K562 (cell line): Measurements from ENCODE around the gene GYG2. TPM values are rescaled to one million over a fixed set of nuclear protein-coding genes. Genes with fewer than 3 reads are reported as not detected.

Experiments
- ATAC-seq: fragments of 200-7000 bp; cut with Tn5 transposase; 3 replicates; pipeline ENCODE4 v1.9.1; 2020; ENCODE audit warnings: moderate library complexity
- BruUV-seq: library from RNA; stranded (reverse); fragments of 400-500 nt; replicated peaks from 2 replicates; lab custom pipeline; 2021; lab: Mats Ljungman, UMichigan
- CTCF ChIA-PET: fragments of 300-600 bp; formaldehyde crosslinking; extraction: SDS; loops from one replicate; lab custom pipeline; 2021; ENCODE audit warnings: low intra/inter-chr PET ratio; lab: Yijun Ruan, JAX
- POLR2A ChIA-PET: fragments of 300-600, 350-650 bp; sonication (Branson Sonifier 250); formaldehyde crosslinking; extraction: SDS; loops from one replicate; lab custom pipeline; 2021; ENCODE audit warnings: antibody characterized with exemption, inconsistent platforms; lab: Yijun Ruan, JAX
- DNase-seq, 4 experiments: peaks; one replicate each; pipeline versions ENCODE4 v3.0.0 to v3.0.0-alpha.2; 2011 to 2018; ENCODE audit warnings: low spot score in 3 of 4, mixed read lengths in 3 of 4; ENCODE audit errors: extremely low read depth in 1 of 4
- FAIRE-seq: peaks from 2 replicates; lab custom pipeline; 2011; peaks lifted over from hg19 to GRCh38; lab: Jason Lieb, UNC
- H2AFZ ChIP-seq: 2 replicates; pipeline ENCODE4 v1.6.0; 2011; ENCODE audit warnings: low read depth, low read length, control low read depth, inconsistent platforms
- H3K27ac ChIP-seq: fragments of 200-600 bp; 3 replicates; pipeline ENCODE4 v1.8.0; 2011; ENCODE audit warnings: low read depth, mild to moderate bottlenecking, control low read depth, inconsistent platforms, low read length, moderate library complexity, mixed read lengths; ENCODE audit errors: extremely low read depth
- H3K27me3 ChIP-seq, 2 experiments: fragments of 300-600 bp in 1 of 2; 2 replicates in 1 of 2; 3 replicates in 1 of 2; pipeline versions ENCODE4 v1.6.0 to v1.8.0; 2011; ENCODE audit warnings: inconsistent platforms in 2 of 2, low read length in 2 of 2, mild to moderate bottlenecking in 1 of 2, mixed read lengths in 1 of 2, moderate library complexity in 1 of 2; ENCODE audit not compliant: control insufficient read depth in 2 of 2, insufficient read depth in 2 of 2
- H3K36me3 ChIP-seq: fragments of 300-600 bp; 3 replicates; pipeline ENCODE4 v1.8.0; 2011; ENCODE audit warnings: mild to moderate bottlenecking, low read length, inconsistent platforms; ENCODE audit not compliant: control insufficient read depth, insufficient read depth
- H3K4me1 ChIP-seq, 2 experiments: fragments of 200-600 bp in 1 of 2; replicated peaks in 1 of 2; 2 replicates in 1 of 2; 3 replicates in 1 of 2; pipeline versions ENCODE4 v1.5.1 to v1.8.0; 2011; ENCODE audit warnings: inconsistent platforms in 2 of 2, low read length in 2 of 2, mild to moderate bottlenecking in 1 of 2, mixed read lengths in 1 of 2, moderate library complexity in 1 of 2; ENCODE audit not compliant: control insufficient read depth in 2 of 2, insufficient read depth in 2 of 2
- H3K4me2 ChIP-seq: 2 replicates; pipeline ENCODE4 v1.6.1; 2011; ENCODE audit warnings: low read length, control low read depth, inconsistent platforms, mixed read lengths; ENCODE audit not compliant: insufficient read depth
- H3K4me3 ChIP-seq: fragments of 200-600 bp; sonication (generic), shearing (Covaris generic); 2 replicates; pipeline ENCODE4 v1.5.1; 2016; ENCODE audit warnings: control low read depth, inconsistent platforms
- H3K79me2 ChIP-seq: fragments of 200-600 bp; 3 replicates; pipeline ENCODE4 v1.8.0; 2011; ENCODE audit warnings: low read length, inconsistent platforms; ENCODE audit not compliant: control insufficient read depth, insufficient read depth
- H3K9ac ChIP-seq, 2 experiments: 2 replicates each; pipeline versions ENCODE4 v1.6.0 to v1.6.1; 2011; ENCODE audit warnings: low read depth in 2 of 2, low read length in 2 of 2, control low read depth in 1 of 2, inconsistent platforms in 1 of 2, mild to moderate bottlenecking in 1 of 2, mixed read lengths in 1 of 2; ENCODE audit not compliant: insufficient read depth in 1 of 2
- H3K9me1 ChIP-seq: one replicate; pipeline ENCODE4 v1.6.0; 2011; ENCODE audit warnings: inconsistent platforms, mild to moderate bottlenecking, low read length, moderate library complexity; ENCODE audit not compliant: control insufficient read depth, insufficient read depth
- H3K9me3 ChIP-seq: replicated peaks from 2 replicates; pipeline ENCODE4 v1.5.1; 2011; ENCODE audit warnings: low read depth, low read length, inconsistent platforms; ENCODE audit not compliant: control insufficient read depth, insufficient read depth
- H4K20me1 ChIP-seq: replicated peaks from 2 replicates; pipeline ENCODE4 v1.6.1; 2011; ENCODE audit warnings: low read length, inconsistent platforms, mixed read lengths; ENCODE audit not compliant: control insufficient read depth, insufficient read depth
- CBFB ChIP-seq: sonication (generic); formaldehyde crosslinking; IDR thresholded peaks from 2 replicates; pipeline ENCODE4 v1.4.0; 2020; ENCODE audit warnings: mild to moderate bottlenecking, missing genetic modification reagents
- COPS2 ChIP-seq: fragments of 450-650 bp; conservative IDR thresholded peaks from 2 replicates; pipeline ENCODE4 v1.6.1; 2016; ENCODE audit warnings: mild to moderate bottlenecking, moderate library complexity
- MCM5 ChIP-seq: fragments of 450-650 bp; IDR thresholded peaks from 2 replicates; pipeline ENCODE4 v1.6.1; 2016; ENCODE audit warnings: low read depth
- PTRF ChIP-seq: fragments of 450-650 bp; IDR thresholded peaks from 2 replicates; pipeline ENCODE4 v1.6.1; 2016; ENCODE audit warnings: mild to moderate bottlenecking, missing genetic modification characterization, missing compliant biosample characterization
- RBM17 ChIP-seq: fragments of 200-400 bp; formaldehyde crosslinking; IDR thresholded peaks from 2 replicates; pipeline ENCODE4 v1.6.1; 2017; ENCODE audit warnings: low read depth, mild to moderate bottlenecking, low read length, borderline replicate concordance
- STAT5B ChIP-seq: fragments of 250-450 bp; sonication (Bioruptor Pico); IDR thresholded peaks from 2 replicates; pipeline ENCODE4 v1.8.0; 2021; ENCODE audit warnings: mild to moderate bottlenecking, inconsistent platforms
- ZNF133 ChIP-seq: fragments of 250-450 bp; sonication (Bioruptor Pico); IDR thresholded peaks from 2 replicates; pipeline ENCODE4 v1.4.0; 2020; ENCODE audit warnings: mild to moderate bottlenecking
- ZNF584 ChIP-seq: fragments of 200-800 bp; sonication (Bioruptor generic); IDR thresholded peaks from 2 replicates; pipeline ENCODE4 v1.6.1; 2016; ENCODE audit warnings: low read depth, mild to moderate bottlenecking, missing genetic modification characterization, missing compliant biosample characterization
- WGBS: fragments of 100-300 bp; shearing (Covaris generic); methylation state at CpG from one replicate; pipeline ENCODE4 v1.1.6; 2016; ENCODE audit warnings: low coverage, mixed read lengths; ENCODE audit not compliant: insufficient coverage; ENCODE audit errors: missing lambda C conversion rate; 5-methylcytosine and 5-hydroxymethylcytosine counted together
- in situ Hi-C: fragments of 300-500 bp; cut with MboI; formaldehyde crosslinking; loops from 4 replicates; pipeline ENCODE4 v1.15.0; 2018; ENCODE audit warnings: inconsistent platforms, mixed read lengths
- intact Hi-C: fragments of 100-400 bp; cut with micrococcal nuclease; formaldehyde crosslinking; loops from 2 replicates; pipeline ENCODE4 v1.14.2; 2022
- polyA plus RNA-seq, 8 experiments: library from polyadenylated mRNA; depleted of rRNA in 4 of 8; stranded (reverse) in 5 of 8; unstranded in 3 of 8; fragments of >200 nt; fragmentation: Nextera tagmentation in 2 of 8; fragmentation: Illumina TruSeq in 1 of 8; extraction: Ambion mirVana in 2 of 8; extraction: Trizol in 1 of 8; gene quantifications; 2 replicates each; pipeline versions ENCODE4 v1.2.1 to v1.2.3, GENCODE V29; 2011 to 2014; ENCODE audit warnings: inconsistent platforms in 1 of 8, missing spikeins in 1 of 8
- total RNA-seq, 7 experiments: library from RNA; depleted of rRNA in 6 of 7; stranded (reverse); fragments of >200 nt in 6 of 7; fragmentation: Illumina TruSeq in 2 of 7; extraction: Trizol in 2 of 7; gene quantifications; 2 replicates each; pipeline versions ENCODE4 v1.2.1 to v1.2.3, GENCODE V29; 2011 to 2021; ENCODE audit warnings: low replicate concordance in 1 of 7
- TF ChIP-seq, protein P1 (sequence below): sonication (generic); formaldehyde crosslinking; IDR thresholded peaks from 2 replicates; pipeline ENCODE4 v1.8.1; 2023; ENCODE audit warnings: mild to moderate bottlenecking, missing genetic modification reagents

The GYG2 gene
- total and polyA plus RNA-seq, 9 of the 15 experiments (the other 6 are each of a cell fraction or from before 2014, with no cell fraction given), result 0.24 to 4.4 (median 2.9) TPM

DNA sequence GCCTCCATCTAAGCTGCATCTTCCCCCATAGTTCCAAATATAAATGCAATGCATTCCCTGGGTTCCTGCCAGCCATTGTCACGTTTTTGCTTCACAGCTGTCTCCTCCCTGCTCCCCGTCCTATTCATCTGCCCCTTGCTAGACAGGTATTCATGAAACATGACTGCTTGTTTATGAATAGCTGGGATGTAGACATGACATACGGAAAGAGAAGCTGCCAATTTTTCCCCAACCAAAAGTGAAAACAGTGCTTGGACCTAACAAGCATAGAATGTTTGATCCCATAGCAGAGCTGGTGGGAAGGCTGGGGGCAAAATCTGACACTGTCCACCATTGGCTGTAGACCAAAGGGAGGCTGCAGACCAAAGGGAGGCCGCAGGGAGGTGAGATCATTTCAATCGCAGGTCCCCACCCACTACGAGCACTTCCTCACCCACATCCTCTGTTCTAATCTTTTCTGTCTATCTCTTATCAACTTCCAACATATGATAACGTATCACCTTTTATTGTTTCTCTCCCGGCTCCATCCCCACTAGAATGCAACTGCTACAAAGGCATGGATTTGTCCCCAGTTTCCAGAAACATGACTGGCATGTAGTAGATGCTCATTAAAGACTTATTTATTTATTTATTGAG lies 8.5 kb upstream of the GYG2 start:
- Histone ChIP-seq H3K27me3 (no peaks in the 10 kb centered on the region), H2AFZ (peak overlapping the region; percentile 85), H3K4me3 (no peak overlapping the region), H3K79me2 (no peaks in the 10 kb centered on the region), H3K9me1 (no peaks in the 10 kb centered on the region), H3K27ac (no peak overlapping the region), H3K4me1 (peaks cover 0 to 8% of the 10 kb centered on the region in 2 experiments; a peak in 3 of 5 replicates), H3K4me2 (no peak overlapping the region), H3K9me3 (no peaks in the 10 kb centered on the region), H3K36me3 (no peaks in the 10 kb centered on the region), H3K9ac (no peak overlapping the region), H4K20me1 (no peaks in the 10 kb centered on the region)
- intact Hi-C loops, result no loop called here
- POLR2A ChIA-PET, result interaction anchor here (0.6 kb wide), 1 partner anchor 753 kb away, joined by 3 read pairs; no protein-coding TSS in a partner anchor
- FAIRE-seq (no peak), DNase-seq (no peak), ATAC-seq (no peak)
- BruUV-seq, result no TSS peak
- in situ Hi-C loops, result no loop called here
- 32% methylated on average over 8 of the region's 8 CpGs for WGBS
- CTCF ChIA-PET, result no interaction called here
- no peak for TF ChIP-seq PTRF (tag)
- TF ChIP-seq STAT5B (CRISPR knock-in tag), result no peak
- TF ChIP-seq COPS2, result no peak
- TF ChIP-seq, protein P1, sequence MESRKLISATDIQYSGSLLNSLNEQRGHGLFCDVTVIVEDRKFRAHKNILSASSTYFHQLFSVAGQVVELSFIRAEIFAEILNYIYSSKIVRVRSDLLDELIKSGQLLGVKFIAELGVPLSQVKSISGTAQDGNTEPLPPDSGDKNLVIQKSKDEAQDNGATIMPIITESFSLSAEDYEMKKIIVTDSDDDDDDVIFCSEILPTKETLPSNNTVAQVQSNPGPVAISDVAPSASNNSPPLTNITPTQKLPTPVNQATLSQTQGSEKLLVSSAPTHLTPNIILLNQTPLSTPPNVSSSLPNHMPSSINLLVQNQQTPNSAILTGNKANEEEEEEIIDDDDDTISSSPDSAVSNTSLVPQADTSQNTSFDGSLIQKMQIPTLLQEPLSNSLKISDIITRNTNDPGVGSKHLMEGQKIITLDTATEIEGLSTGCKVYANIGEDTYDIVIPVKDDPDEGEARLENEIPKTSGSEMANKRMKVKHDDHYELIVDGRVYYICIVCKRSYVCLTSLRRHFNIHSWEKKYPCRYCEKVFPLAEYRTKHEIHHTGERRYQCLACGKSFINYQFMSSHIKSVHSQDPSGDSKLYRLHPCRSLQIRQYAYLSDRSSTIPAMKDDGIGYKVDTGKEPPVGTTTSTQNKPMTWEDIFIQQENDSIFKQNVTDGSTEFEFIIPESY (CRISPR knock-in tag), result no peak
- TF ChIP-seq ZNF133, result no peak
- no peak for TF ChIP-seq CBFB (CRISPR knock-in tag)
- no peak for TF ChIP-seq RBM17
- TF ChIP-seq MCM5, result no peak
- no peak for TF ChIP-seq ZNF584 (CRISPR knock-in tag)
